LNCaP clone FGC (cell line): ENCODE data around the gene CFAP77.
A peak's percentile ranks its signal among the peaks of the same experiment; 100 is the strongest.

Source experiments
- DNase-seq: peaks from one replicate; pipeline ENCODE4 v3.0.0-alpha.2; 2011; ENCODE audit warnings: low read depth
- H3K4me3 ChIP-seq: 2 replicates; pipeline ENCODE4 v1.5.1; 2011; ENCODE audit warnings: mild to moderate bottlenecking, low read depth, low read length, control low read depth
- TF ChIP-seq, protein P1 (sequence below): IDR thresholded peaks from 2 replicates; pipeline ENCODE4 v1.5.1; 2012; ENCODE audit warnings: mild to moderate bottlenecking; ENCODE audit not compliant: control insufficient read depth, insufficient read depth; ENCODE audit errors: extremely low read depth

Gene CFAP77

DNA sequence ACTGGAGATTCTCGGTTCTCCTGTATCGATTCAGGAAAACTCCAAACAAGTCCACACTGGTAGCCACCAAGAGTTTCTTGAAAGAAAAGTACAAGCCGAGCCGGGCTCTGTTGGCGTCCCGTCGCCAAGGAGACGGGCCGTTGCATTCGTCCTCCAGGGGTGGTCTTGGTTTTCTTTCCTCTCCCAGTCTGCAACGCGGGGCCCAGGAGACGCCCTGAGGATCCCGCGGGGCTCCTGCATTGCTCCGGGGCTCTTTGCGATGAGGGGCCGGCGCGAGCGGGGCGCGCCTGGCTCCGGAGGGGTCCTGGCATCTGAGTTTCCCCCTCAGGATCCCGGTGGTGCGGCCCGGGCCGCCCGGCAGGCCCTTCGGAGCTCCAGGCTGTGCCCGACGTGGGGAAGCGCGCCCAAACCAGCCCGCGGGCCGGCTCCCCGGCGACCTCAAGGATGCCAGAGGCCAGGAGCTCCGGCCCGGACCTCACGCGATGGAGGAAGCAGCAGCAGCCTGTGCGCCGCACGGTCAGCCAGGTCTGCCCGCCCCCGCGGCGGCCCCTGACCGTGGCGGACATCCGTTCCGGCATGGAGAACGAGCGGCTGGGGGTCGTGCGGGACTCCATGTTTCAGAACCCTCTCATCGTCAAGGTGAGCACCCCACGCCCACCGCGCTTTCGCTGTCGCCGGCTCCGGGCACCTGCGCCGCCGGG lies at the start of gene CFAP77:
Gene CFAP77, plus strand, starts transcription at position 384 of the 701 bp plus-strand sequence. Its CDS starts 61 bp downstream, at position 445.
- peak within 1 kb of the TSS; percentile 32; the same call in 1 of the 2 replicates for H3K4me3 ChIP-seq
- TF ChIP-seq, protein P1, sequence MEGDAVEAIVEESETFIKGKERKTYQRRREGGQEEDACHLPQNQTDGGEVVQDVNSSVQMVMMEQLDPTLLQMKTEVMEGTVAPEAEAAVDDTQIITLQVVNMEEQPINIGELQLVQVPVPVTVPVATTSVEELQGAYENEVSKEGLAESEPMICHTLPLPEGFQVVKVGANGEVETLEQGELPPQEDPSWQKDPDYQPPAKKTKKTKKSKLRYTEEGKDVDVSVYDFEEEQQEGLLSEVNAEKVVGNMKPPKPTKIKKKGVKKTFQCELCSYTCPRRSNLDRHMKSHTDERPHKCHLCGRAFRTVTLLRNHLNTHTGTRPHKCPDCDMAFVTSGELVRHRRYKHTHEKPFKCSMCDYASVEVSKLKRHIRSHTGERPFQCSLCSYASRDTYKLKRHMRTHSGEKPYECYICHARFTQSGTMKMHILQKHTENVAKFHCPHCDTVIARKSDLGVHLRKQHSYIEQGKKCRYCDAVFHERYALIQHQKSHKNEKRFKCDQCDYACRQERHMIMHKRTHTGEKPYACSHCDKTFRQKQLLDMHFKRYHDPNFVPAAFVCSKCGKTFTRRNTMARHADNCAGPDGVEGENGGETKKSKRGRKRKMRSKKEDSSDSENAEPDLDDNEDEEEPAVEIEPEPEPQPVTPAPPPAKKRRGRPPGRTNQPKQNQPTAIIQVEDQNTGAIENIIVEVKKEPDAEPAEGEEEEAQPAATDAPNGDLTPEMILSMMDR = no peak
- no peak for DNase-seq

DNA sequence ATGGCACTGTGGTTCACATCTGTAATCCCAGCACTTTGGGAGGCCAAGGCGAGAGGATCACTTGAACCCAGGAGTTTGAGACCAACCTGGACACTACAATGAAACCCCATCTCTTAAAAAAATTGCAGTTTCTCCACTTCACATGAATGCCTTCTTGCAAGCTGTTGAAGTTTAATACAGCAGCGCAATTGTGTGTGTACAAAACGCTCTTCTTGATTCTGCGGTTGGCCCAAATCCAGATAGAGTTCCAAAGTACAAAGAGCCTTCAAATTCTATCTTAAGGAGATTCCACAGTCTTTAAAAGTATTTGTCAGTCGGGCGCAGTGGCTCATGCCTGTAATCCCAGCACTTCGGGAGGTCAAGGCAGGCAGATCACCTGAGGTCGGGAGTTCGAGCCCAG lies 45.9 kb upstream of the CFAP77 start:
- DNase-seq = no peak
- TF ChIP-seq, protein P1 = no peak
- no peak overlapping the region for H3K4me3 ChIP-seq

DNA sequence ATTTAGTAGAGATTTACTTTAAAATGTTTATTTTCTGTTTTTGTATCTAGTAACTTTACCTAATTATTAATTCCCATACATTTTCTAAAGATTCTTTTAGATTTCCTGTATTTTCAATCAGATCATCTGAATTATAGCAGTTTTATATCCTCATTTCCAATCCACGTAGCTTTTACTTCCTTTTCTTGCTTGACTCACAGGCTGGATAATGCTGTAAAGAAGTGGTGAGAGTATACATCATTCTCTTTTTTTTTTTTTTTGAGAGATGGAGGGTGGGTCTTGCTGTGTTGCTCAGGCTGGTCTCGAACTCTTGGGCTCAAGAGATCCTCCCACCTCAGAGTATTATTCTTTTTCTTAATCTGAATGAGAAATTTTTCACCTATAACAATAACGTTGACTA lies 44.0 kb upstream of the CFAP77 start:
- no peak for DNase-seq
- TF ChIP-seq, protein P1 = no peak
- H3K4me3 ChIP-seq = no peak overlapping the region

DNA sequence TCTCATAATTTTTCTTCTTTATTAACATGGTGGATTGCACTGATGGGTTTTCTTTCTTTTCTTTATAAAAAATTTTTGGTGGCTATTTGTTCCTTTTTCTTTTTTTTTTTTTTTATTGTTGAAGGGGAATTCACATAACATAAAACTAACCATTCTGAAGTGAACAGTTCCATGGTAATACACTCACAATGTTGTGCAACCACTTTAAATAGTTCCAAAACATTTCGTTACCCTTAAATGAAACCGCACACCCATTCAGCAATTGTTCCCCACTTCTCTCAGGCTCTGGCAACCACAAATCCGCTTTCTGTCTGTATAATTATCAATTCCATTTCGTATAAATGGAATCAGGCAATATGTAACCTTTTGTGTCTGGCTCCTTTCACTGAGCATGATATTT lies 43.5 kb upstream of the CFAP77 start:
- no peak overlapping the region for H3K4me3 ChIP-seq
- TF ChIP-seq, protein P1 = no peak
- no peak for DNase-seq

DNA sequence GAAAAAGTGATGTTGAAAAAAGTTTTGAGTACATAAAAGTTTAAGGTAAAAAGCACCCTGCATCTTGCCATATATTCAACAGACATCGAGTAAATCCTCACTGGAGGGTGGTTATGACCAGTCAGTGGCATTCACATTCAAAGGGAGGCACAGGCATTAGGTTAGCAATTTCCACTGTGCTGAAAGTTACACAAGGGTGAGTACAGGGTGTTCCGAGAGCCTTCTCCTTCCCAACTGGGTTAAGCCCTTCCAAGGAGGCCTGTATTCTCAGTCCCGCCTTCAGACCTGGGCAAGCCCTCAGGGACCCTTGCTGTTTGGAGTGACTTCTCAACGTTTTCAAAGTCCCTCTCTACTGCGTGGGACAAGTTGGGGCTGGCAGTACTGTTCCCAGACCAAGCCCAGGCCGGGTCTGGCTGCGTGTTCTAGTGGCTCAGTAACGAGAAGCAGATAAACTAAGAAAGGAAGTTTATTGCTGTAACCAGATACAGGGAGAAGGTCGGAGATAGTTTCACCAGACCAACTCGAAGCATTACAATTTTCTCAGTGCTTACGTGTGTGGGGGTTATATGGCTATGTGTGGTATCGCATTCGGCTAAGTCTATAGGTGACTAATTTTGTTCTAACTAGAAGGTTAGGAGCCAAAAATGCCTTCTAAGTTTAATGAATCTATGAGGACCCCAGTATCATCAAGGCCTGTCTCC lies 42.2 kb upstream of the CFAP77 start:
- TF ChIP-seq, protein P1 = no peak
- DNase-seq = no peak
- no peak overlapping the region for H3K4me3 ChIP-seq

DNA sequence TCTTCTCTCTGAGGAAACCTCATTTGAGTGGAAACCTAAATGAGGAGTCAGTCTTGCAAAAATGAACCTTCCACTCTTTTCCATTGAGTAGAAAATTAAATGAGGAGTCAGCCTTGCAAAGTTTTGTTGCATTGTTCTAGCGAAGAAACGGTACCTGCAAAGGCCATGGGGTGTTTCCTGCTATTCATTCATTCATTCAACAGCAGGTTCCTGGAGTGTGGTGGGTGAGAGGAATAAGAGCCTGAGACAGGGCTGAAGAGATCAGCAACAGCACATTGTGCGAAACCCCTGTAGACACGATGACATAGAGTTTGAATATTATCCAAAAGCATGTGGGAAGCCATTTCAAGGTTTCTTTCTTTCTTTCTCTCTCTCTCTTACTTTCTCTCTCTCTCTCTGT lies 40.6 kb upstream of the CFAP77 start:
- H3K4me3 ChIP-seq = no peak overlapping the region
- no peak for DNase-seq
- TF ChIP-seq, protein P1 = no peak
